Bronchial epithelial cell (primary cell): ENCODE data around the gene POPDC3. TPM values are rescaled to one million over a fixed set of nuclear protein-coding genes. Genes with fewer than 3 reads are reported as not detected.

Source experiments
- DNase-seq: peaks from one replicate; pipeline ENCODE4 v3.0.0-alpha.2; 2010; ENCODE audit warnings: low read depth
- FAIRE-seq: peaks from 2 replicates; lab custom pipeline; 2011; peaks lifted over from hg19 to GRCh38; lab: Jason Lieb, UNC
- H3K27me3 ChIP-seq: 2 replicates; pipeline ENCODE4 v1.5.1; 2011; ENCODE audit warnings: low read length; ENCODE audit not compliant: control insufficient read depth, insufficient read depth
- H3K36me3 ChIP-seq: 2 replicates; pipeline ENCODE4 v1.5.1; 2011; ENCODE audit warnings: low read length; ENCODE audit not compliant: control insufficient read depth, insufficient read depth
- H3K4me3 ChIP-seq: 2 replicates; pipeline ENCODE4 v1.5.1; 2011; ENCODE audit warnings: mild to moderate bottlenecking, low read depth, low read length, control low read depth
- total RNA-seq: library from RNA; depleted of rRNA; stranded (reverse); fragments of >200 nt; gene quantifications from 2 replicates; pipeline ENCODE4 v1.2.1, GENCODE V29; 2014
- TF ChIP-seq, protein P1 (sequence below): IDR thresholded peaks from 2 replicates; pipeline ENCODE4 v1.5.1; 2011; ENCODE audit warnings: mild to moderate bottlenecking, moderate library complexity, low read length, control low read depth, inconsistent platforms; ENCODE audit not compliant: insufficient read depth, severe bottlenecking

Gene POPDC3
- total RNA-seq, 1 donor from 2014 or later, result 5.8 TPM

DNA sequence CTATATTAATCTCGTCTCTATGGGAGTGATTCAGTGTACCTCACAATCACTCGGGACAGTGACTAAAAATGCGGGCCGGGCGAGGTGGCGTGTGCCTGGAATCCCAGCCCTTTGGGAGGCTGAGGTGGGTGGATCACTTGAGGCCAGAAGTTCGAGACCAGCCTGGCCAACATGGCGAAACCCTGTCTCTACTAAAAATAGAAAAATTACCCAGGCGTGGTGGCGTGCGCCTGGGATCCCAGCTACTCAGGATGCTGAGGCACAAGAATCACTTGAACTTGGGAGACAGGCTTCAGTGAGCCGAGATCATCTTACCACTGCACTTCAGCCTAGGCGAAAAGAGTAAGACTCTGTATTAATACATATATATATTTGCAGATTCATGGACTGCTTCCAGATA is 17.4 kb downstream of the POPDC3 start:
- Histone ChIP-seq H3K36me3 (no peaks in the 10 kb centered on the region), H3K27me3 (no peaks in the 10 kb centered on the region), H3K4me3 (no peak overlapping the region)
- DNase-seq (no peak), FAIRE-seq (no peak)
- TF ChIP-seq, protein P1, sequence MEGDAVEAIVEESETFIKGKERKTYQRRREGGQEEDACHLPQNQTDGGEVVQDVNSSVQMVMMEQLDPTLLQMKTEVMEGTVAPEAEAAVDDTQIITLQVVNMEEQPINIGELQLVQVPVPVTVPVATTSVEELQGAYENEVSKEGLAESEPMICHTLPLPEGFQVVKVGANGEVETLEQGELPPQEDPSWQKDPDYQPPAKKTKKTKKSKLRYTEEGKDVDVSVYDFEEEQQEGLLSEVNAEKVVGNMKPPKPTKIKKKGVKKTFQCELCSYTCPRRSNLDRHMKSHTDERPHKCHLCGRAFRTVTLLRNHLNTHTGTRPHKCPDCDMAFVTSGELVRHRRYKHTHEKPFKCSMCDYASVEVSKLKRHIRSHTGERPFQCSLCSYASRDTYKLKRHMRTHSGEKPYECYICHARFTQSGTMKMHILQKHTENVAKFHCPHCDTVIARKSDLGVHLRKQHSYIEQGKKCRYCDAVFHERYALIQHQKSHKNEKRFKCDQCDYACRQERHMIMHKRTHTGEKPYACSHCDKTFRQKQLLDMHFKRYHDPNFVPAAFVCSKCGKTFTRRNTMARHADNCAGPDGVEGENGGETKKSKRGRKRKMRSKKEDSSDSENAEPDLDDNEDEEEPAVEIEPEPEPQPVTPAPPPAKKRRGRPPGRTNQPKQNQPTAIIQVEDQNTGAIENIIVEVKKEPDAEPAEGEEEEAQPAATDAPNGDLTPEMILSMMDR, result no peak

DNA sequence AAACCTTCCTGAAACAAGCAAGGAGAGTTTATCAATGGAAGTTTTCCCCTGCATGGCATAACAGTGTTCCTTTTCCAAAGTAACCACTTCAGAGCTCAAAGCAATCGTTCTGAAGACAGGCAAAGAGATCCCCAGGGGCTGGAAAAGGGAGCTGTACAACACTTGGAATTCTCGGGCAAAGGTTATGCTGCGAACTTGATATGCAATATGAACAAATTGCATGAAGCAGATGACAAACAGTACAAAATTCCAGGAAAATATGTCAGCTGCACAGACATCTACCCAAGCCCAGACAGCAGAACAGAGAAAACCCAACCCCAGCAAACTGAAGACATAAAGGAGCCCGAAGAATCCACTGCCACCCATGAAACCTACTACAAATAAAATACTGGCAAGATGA is 18.4 kb downstream of the POPDC3 start:
- no peak for FAIRE-seq
- no peak overlapping the region for H3K4me3 ChIP-seq
- no peaks in the 10 kb centered on the region for H3K27me3 ChIP-seq
- DNase-seq, result no peak
- H3K36me3 ChIP-seq, result no peaks in the 10 kb centered on the region
- TF ChIP-seq, protein P1, result no peak

- DNase-seq (no peak), FAIRE-seq (no peak)
- Histone ChIP-seq H3K4me3 (no peak overlapping the region), H3K27me3 (no peaks in the 10 kb centered on the region), H3K36me3 (no peaks in the 10 kb centered on the region)
- TF ChIP-seq, protein P1, result no peak
Observed at GRCh38 chr6:105153676-105154075, 26.1 kb downstream of the POPDC3 start.

DNA sequence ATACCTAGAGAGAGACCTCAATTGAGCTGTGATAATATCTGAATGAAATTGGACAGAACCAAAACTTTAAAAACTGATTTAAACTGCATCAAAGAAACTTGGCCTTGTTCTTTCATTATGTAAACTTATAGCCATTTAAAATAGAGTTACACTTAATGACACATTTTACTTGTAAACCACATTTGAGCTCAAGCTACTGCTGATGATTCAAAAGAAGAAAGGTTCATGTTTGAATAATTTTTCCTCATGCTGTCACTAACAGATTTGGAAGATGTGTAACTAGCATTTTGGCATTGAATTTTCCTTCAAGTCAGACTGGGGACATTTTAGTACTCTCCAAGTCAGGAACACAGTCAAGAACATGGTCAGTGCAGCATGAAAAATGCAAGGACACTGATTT is 26.9 kb downstream of the POPDC3 start:
- TF ChIP-seq, protein P1, result no peak
- Histone ChIP-seq H3K27me3 (no peaks in the 10 kb centered on the region), H3K4me3 (no peak overlapping the region), H3K36me3 (no peaks in the 10 kb centered on the region)
- no peak for DNase-seq
- FAIRE-seq, result no peak

DNA sequence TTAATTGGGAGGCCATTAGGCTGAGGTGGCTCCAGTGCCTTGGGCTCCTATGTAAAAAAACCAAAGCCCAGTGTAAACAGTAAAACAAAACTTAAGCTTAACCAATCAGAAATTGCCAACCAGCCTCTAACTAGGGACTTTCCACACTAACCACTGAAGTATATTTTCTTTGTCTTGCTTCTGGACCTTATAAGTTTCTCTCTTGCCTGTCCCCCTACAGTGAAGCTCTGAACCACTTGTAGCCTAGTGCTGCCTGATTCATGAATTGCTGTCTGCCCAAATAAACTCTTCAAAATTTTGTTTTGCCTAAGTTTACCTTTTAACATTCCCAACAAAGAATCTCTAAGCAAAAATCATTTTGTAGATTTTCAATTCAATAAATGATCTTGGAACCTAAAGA is 28.2 kb downstream of the POPDC3 start:
- DNase-seq (no peak), FAIRE-seq (no peak)
- Histone ChIP-seq H3K36me3 (no peaks in the 10 kb centered on the region), H3K27me3 (no peaks in the 10 kb centered on the region), H3K4me3 (no peak overlapping the region)
- TF ChIP-seq, protein P1, result no peak

DNA sequence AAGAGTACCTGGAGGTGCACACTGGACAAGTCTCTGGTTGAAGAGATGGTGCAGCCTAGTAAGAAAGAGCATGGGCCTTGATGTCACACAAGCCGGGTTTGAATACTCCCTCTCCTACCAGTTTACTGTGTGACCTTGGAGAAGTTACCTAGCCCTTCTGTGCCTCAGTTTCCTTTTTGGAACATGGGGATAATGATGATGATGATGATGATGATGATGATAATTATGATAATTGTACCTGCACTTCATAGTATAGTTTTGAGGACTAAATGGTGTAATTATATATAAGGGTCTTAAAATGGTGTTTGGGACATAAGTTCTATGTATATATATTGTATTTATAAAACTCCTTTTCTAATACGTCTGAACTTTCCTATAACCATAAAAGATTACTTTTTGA is 41.7 kb downstream of the POPDC3 start:
- no peak overlapping the region for H3K4me3 ChIP-seq
- H3K27me3 ChIP-seq, result no peaks in the 10 kb centered on the region
- TF ChIP-seq, protein P1, result no peak
- H3K36me3 ChIP-seq, result no peaks in the 10 kb centered on the region
- DNase-seq (no peak), FAIRE-seq (no peak)
